Islet of Langerhans (tissue), 1 donor: ENCODE measurements around the gene TAB2.
"Not testable (repeated sequence)": the region's sequence is repeated elsewhere in the genome, so short reads cannot be mapped to it uniquely, and the experiment has no call there.

ENCODE experiments used
- FAIRE-seq: peaks from one replicate; lab custom pipeline; 2011; peaks lifted over from hg19 to GRCh38; lab: Jason Lieb, UNC

Gene TAB2

DNA sequence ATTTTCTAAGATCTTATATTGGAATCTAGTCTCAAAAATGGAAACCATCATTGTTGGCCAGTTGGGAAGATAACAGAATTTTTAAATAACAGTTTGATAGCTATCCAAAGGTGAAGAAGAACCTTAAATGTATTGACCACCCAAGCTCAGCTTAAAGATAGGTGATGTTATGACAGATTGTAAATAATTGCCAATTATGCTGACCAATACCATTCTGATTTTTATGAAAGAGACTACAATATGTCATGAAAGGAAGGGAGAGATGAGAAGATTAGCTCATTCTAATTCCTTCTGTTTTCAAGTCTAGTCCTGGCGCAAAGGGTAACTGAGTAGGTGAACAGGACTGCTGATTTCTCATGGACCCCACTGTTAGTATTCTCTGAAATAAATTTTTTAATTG, 5.7 kb upstream of the TAB2 start:
- no peak for FAIRE-seq

GRCh38 chr6:149313070-149313469, 4.4 kb upstream of the TAB2 start:
- no peak for FAIRE-seq

- no peak for FAIRE-seq
Observed at GRCh38 chr6:149313861-149314260, 3.7 kb upstream of the TAB2 start.

- no peak for FAIRE-seq
Observed at GRCh38 chr6:149314325-149314905, 3.1 kb upstream of the TAB2 start.

DNA sequence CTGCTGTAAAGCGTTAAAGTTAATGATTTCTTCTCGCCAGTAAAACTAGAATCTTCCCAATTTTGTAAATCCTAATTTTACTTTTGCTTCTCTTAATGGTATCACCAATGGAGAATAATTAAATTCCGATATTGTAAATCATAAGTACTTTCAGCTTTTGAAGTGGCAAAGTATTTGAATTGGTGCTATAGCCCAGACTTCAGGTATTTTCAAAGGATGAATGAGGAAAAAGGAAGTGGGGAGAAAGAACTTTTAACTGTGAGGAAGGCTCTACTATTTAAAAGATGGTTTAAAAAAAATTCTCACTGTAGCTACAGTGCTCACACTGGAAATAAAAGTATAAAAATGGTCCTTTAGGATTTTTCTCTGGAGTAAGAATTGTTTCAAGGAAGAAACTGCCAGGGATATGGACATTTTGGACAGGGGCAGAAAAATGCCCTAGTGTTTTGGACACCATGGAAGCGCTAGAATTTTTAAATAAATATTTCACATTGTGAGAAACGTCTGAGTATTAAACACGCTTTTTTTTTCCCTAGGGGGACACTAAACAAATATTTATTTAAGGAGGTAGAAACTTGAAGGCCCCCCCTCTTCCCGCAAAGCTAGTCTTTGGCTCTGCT, 1.3 kb upstream of the TAB2 start:
- FAIRE-seq = peak; percentile 82

GRCh38 chr6:149316740-149317643, 520 bp upstream of the TAB2 start:
- FAIRE-seq = no peak

DNA sequence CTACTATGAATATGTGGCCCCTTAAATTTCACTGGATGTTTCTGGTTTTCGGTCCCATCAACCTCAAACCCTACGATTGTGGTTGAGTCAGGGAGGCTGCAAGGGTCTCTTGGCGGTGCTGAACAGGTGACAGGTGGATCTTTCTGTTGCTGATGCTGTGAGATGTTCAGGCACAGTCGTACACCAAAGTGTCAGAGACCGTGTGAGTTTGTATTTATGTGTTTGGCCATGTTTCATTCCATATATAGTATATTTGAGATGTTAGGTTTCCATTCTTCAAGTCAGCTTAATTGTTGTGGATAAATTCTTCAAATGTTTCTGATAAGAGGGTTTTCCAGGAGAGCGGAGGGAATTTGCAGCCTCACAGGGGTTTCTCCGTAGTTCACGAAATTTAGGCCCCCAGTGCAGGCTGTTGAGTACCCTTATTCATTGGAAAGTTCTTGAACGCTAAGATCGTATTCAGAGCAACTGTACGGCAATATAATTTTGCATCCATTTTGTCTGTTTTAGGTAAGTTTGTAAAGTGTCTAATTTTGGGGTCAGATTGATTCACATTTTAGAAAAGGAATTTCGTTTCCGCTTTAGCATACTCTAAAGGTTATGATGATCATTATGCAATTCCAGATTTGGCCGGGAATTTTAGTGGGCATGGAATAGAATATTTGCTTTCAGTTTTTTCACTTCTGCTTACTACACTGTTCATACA, 1.2 kb downstream of the TAB2 start:
- FAIRE-seq = peak; percentile 72

GRCh38 chr6:149319422-149319821, 1.9 kb downstream of the TAB2 start:
- no peak for FAIRE-seq

DNA sequence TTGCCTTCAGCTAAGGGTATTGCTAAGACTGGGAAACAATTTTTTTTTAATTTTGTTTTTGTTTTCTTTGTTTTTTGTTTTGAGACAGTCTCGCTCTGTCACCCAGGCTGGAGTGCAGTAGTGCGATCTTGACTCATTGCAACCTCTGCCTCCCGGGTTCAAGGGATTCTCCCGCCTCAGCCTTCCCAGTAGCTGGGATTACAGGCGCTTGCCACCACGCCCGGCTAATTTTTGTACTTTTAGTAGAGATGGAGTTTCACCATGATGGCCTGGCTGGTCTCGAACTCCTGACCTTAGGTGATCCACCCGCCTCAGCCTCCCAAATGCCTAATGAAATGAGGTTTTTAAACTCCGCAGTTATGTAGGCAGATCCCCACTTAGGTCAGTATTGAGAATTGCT, 2.5 kb downstream of the TAB2 start:
- FAIRE-seq = not testable (repeated sequence)

DNA sequence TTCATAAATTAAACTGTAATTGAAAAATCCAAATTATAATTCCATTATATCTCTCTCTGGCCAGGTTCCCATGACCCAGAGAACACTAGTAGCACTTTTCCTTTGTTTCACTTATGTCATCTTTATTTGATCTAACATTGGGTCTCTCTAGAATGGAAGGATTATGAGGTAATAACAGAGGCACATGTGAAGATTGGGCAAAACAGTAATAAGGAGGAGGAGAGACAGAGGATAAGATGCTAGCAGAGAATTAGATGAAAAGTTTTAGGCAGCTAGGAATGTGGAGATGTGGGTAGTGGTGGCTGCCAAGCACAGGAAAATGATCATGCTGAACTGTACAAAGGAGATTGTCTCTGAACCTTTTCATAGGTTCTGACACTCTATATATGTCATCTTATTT, 3.3 kb downstream of the TAB2 start:
- FAIRE-seq = no peak

GRCh38 chr6:149323353-149323752, 5.8 kb downstream of the TAB2 start:
- peak; percentile 13 for FAIRE-seq

DNA sequence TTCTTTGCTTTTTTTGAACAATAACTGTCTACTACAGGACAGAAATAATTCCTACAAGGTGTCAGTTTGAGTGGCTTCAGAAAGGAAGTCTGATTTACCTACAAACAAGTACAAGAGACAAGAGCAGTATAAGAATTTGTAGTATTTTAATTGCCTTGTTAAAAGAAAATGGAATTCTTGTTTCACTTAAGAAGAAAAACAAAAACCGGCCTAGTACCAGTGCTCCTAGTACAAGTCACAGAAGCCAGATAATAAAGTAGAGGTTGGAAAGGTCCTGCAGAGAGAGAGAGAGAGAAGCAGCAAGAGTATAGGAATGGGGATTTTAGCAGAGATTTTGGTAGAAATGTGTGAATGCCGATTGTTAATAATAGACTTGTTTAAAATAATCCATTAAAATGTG, 6.4 kb downstream of the TAB2 start:
- FAIRE-seq = no peak

GRCh38 chr6:149324428-149324827, 6.9 kb downstream of the TAB2 start:
- peak; percentile 85 for FAIRE-seq

DNA sequence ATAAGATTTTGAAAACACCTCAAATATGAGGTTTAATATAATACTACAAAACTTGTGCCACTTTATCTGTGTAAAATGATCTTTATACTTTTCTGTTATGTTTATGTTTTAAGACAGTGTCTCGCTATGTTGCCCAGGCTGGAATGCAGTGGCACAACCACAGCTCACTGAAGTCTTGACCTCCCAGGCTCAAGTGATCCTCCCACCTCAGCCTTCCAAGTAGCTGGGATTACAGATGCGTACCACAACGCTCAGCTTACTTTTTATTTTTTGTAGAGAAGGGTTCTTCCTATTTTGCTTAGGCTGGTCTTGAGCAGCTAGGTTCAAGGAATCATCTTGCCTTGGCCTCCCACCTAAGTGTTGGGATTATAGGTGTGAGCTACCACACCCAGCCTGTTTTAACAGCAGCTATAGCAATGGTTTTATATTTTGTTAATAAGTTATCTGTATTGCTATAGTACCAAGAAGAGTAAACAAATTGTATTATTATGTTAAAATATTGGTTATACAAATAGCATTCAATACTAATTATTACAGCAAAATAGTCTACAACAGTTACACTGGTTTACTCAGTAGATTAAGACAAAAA, 8.2 kb downstream of the TAB2 start:
- no peak for FAIRE-seq

- FAIRE-seq = no peak
Observed at GRCh38 chr6:149327638-149328037, 10.1 kb downstream of the TAB2 start.

DNA sequence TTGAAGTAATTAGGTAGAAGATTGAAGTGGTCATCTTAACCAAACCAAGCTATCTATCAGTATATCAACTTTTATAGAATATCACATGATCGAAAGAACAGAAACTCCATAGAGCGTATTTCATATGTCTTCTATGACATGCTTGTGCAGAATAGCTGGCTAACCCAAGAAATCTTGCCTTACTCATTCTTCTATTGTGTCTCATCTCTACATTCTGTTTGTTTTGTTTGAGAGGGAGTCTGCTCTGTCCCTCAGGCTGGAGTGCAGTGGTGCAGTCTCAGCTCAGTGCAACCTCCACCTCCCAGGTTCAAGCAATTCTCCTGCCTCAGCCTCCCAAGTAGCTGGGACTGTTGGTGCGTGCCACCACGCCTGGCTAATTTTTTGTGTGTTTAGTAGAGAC, 10.6 kb downstream of the TAB2 start:
- FAIRE-seq = no peak

DNA sequence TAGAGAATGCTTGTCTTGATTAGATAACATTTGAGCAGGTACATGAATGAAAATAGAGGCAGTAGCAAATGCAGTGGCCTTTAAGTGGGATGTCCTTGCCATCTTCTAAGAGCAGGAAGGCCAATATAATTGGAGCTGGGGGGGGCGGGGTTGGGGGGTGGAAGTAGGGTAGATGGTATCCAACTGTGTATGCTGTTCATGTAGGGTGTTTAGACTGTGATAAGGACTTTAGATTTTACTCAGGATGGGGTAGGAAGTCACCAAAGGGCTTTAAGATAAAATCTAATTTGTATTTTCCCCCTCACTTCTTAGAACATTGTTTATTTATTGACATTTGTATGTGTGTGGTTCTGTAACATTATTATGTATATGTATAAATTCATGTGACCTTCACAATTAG, 12.0 kb downstream of the TAB2 start:
- FAIRE-seq = no peak

- FAIRE-seq = no peak
Observed at GRCh38 chr6:149330133-149330532, 12.6 kb downstream of the TAB2 start.

GRCh38 chr6:149331043-149331807, 13.7 kb downstream of the TAB2 start:
- FAIRE-seq = no peak

GRCh38 chr6:149331871-149332270, 14.4 kb downstream of the TAB2 start:
- FAIRE-seq = no peak

DNA sequence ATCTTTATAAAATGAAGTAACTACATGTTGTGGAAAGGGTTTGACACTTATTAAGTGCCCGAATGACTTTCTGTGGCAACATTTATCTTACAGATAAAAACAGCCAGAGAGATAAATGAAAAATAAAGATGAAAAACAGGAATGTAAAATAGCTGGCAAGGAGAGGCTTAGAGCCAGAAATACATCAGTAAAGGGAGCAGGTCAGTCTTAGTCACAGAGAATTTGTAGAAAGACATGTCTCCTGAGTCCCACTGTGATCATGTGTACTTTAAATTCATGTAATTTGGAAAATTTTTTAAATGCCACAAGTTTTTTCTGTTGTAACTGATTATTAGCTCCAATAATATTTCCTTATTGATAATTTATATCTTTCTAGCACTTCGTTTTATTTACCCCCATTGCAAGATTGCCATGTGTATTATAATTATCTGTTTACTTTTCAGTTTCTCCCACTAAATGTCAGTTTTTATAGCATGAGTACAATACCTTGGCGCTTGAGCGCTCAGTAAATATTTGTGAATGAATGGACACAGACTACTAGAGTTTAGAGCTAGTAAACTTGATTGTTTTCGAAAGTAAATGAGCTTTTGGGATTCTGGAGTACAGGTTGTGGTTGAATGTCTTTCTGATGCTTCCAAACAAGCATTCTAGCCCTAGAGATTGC, 15.2 kb downstream of the TAB2 start:
- FAIRE-seq = no peak
